Retinal pigment epithelial cell (primary cell): Measurements from ENCODE around the gene KPNA4.

Experiments used
- DNase-seq: peaks from one replicate; pipeline ENCODE4 v3.0.0-alpha.2; 2010; ENCODE audit warnings: low read depth
- H3K4me3 ChIP-seq: 2 replicates; pipeline ENCODE4 v1.5.1; 2011; ENCODE audit warnings: mild to moderate bottlenecking, low read length, control low read depth, moderate library complexity
- CTCF ChIP-seq: conservative IDR thresholded peaks from 2 replicates; pipeline ENCODE4 v1.5.1; 2011; ENCODE audit warnings: low read depth, low read length, control low read depth, inconsistent platforms

Gene KPNA4

GRCh38 chr3:160473221-160473620 lies 92.2 kb downstream of the KPNA4 start:
- no peak for DNase-seq
- no peak for TF ChIP-seq CTCF
- H3K4me3 ChIP-seq = no peak overlapping the region

- no peak for TF ChIP-seq CTCF
- no peak overlapping the region for H3K4me3 ChIP-seq
- DNase-seq = no peak
Observed at GRCh38 chr3:160472344-160472743, 93.0 kb downstream of the KPNA4 start.

- no peak for TF ChIP-seq CTCF
- H3K4me3 ChIP-seq = no peak overlapping the region
- DNase-seq = no peak
Observed at GRCh38 chr3:160471892-160472291, 93.5 kb downstream of the KPNA4 start.

GRCh38 chr3:160470181-160470580 lies 95.2 kb downstream of the KPNA4 start:
- no peak for DNase-seq
- no peak overlapping the region for H3K4me3 ChIP-seq
- TF ChIP-seq CTCF = no peak

GRCh38 chr3:160464971-160465370 lies 100.4 kb downstream of the KPNA4 start:
- no peak for DNase-seq
- no peak overlapping the region for H3K4me3 ChIP-seq
- no peak for TF ChIP-seq CTCF

- no peak for TF ChIP-seq CTCF
- H3K4me3 ChIP-seq = no peak overlapping the region
- DNase-seq = no peak
Observed at GRCh38 chr3:160464321-160464720, 101.0 kb downstream of the KPNA4 start.

GRCh38 chr3:160460033-160460432 lies 105.3 kb downstream of the KPNA4 start:
- TF ChIP-seq CTCF = no peak
- H3K4me3 ChIP-seq = no peak overlapping the region
- no peak for DNase-seq
